HCT116 (cell line): ENCODE data around the gene DTNB.

ENCODE experiments used
- CTCF ChIP-seq, 3 experiments: fragments of 200-600 bp in 1 of 3; sonication (generic) in 1 of 3; IDR thresholded peaks in 2 of 3; conservative IDR thresholded peaks in 1 of 3; 2 replicates each; pipeline ENCODE4 v1.5.1; 2012 to 2017; ENCODE audit warnings: low read depth in 2 of 3, low read length in 2 of 3, antibody characterized with exemption in 1 of 3, borderline replicate concordance in 1 of 3, control low read depth in 1 of 3, mild to moderate bottlenecking in 1 of 3, mixed read lengths in 1 of 3, mixed run types in 1 of 3, moderate library complexity in 1 of 3; ENCODE audit not compliant: insufficient read depth in 1 of 3
- EZH2 ChIP-seq: fragments of 200-600 bp; sonication (generic); IDR thresholded peaks from 2 replicates; pipeline ENCODE4 v1.6.1; 2017; ENCODE audit warnings: antibody characterized with exemption, mixed run types
- EZH2phosphoT487 ChIP-seq: fragments of 200-600 bp; IDR thresholded peaks from 2 replicates; pipeline ENCODE4 v1.6.1; 2018; ENCODE audit warnings: antibody characterized with exemption, borderline replicate concordance
- POLR2A ChIP-seq: IDR thresholded peaks from 2 replicates; pipeline ENCODE4 v1.7.0; 2011; ENCODE audit warnings: borderline replicate concordance; ENCODE audit not compliant: insufficient read depth, insufficient read length; ENCODE audit errors: extremely low read depth
- POLR2AphosphoS5 ChIP-seq: IDR thresholded peaks from 2 replicates; pipeline ENCODE4 v1.6.1; 2011; ENCODE audit warnings: mild to moderate bottlenecking, low read depth, low read length, moderate library complexity
- RAD21 ChIP-seq: IDR thresholded peaks from 2 replicates; pipeline ENCODE4 v1.6.1; 2012; ENCODE audit warnings: low read depth, mild to moderate bottlenecking
- SP1 ChIP-seq: IDR thresholded peaks from 2 replicates; pipeline ENCODE4 v1.6.1; 2012; ENCODE audit warnings: low read depth
- ZNF274 ChIP-seq: fragments of 200-500 bp; sonication (Bioruptor generic); IDR thresholded peaks from 2 replicates; pipeline ENCODE4 v1.6.1; 2014; ENCODE audit warnings: mild to moderate bottlenecking, low read depth, low read length, inconsistent platforms

- no peak for TF ChIP-seq POLR2AphosphoS5
- no peak for TF ChIP-seq SP1
- no peak for TF ChIP-seq CTCF (IDR thresholded peaks at IDR 0.05 in 2 of 3, conservative IDR thresholded peaks at IDR 0.05 in 1 of 3; ENCODE audit: borderline replicate concordance in 1 of 3, insufficient read depth in 1 of 3, low read depth in 2 of 3, low read length in 2 of 3)
- TF ChIP-seq POLR2A = no peak
- no peak for TF ChIP-seq ZNF274
- TF ChIP-seq EZH2 = no peak
- TF ChIP-seq EZH2phosphoT487 = no peak
- TF ChIP-seq RAD21 = no peak
Observed at GRCh38 chr2:25400576-25401216, 272.7 kb downstream of the DTNB start.
